Spinal cord (tissue), 10 donors: ENCODE results near the gene SLC37A2. TPM values are rescaled to one million over a fixed set of nuclear protein-coding genes. Genes with fewer than 3 reads are reported as not detected.

Experiments
- DNase-seq, 6 donors: peaks; one replicate each; pipeline versions ENCODE4 v3.0.0 to v3.0.0-alpha.2; 2013 to 2015; ENCODE audit warnings: low spot score in 6 of 6, low read depth in 4 of 6
- H3K27ac ChIP-seq: one replicate; pipeline ENCODE4 v1.5.1; 2013; ENCODE audit warnings: low read depth, low read length, control low read depth
- H3K27me3 ChIP-seq: one replicate; pipeline ENCODE4 v1.6.1; 2013; ENCODE audit warnings: low read length; ENCODE audit not compliant: control insufficient read depth, insufficient read depth
- H3K36me3 ChIP-seq: one replicate; pipeline ENCODE4 v1.6.1; 2013; ENCODE audit warnings: low read length; ENCODE audit not compliant: control insufficient read depth, insufficient read depth
- H3K4me1 ChIP-seq: one replicate; pipeline ENCODE4 v1.6.1; 2013; ENCODE audit warnings: low read length; ENCODE audit not compliant: control insufficient read depth, insufficient read depth
- H3K4me3 ChIP-seq: one replicate; pipeline ENCODE4 v1.5.1; 2013; ENCODE audit warnings: low read depth, low read length, control low read depth
- H3K9me3 ChIP-seq: one replicate; pipeline ENCODE4 v1.6.1; 2013; ENCODE audit warnings: low read length; ENCODE audit not compliant: control insufficient read depth, insufficient read depth
- WGBS: methylation state at CpG from one replicate; pipeline ENCODE4 v1.1.5; 2013; ENCODE audit warnings: missing lambda C conversion rate; ENCODE audit not compliant: insufficient coverage; 5-methylcytosine and 5-hydroxymethylcytosine counted together
- polyA plus RNA-seq, 2 donors: library from polyadenylated mRNA; unstranded; fragments of 120-200 nt; gene quantifications; one replicate each; pipeline ENCODE4 v1.2.1, GENCODE V29; 2013; ENCODE audit not compliant: insufficient read length in 2 of 2
- total RNA-seq, 2 donors: library from RNA; depleted of rRNA in 1 of 2; stranded (reverse); fragments of 120-200 nt in 1 of 2; fragments of >200 nt in 1 of 2; gene quantifications; one replicate each; pipeline versions ENCODE4 v1.2.3 to v1.2.4, GENCODE V29; 2013 to 2014
- donor health status: healthy.

The SLC37A2 gene
- total and polyA plus RNA-seq, 4 donors: 4.5 to 5.7 (median 4.8) TPM

GRCh38 chr11:125075242-125075625, 12.1 kb downstream of the SLC37A2 start:
- Histone ChIP-seq H3K9me3 (no peaks in the 10 kb centered on the region), H3K27ac (no peak overlapping the region), H3K36me3 (no peaks in the 10 kb centered on the region), H3K4me1 (peaks cover 13% of the 10 kb centered on the region), H3K27me3 (no peaks in the 10 kb centered on the region), H3K4me3 (no peak overlapping the region)
- DNase-seq: no peak
- WGBS: 88% methylated on average over 7 of the region's 7 CpGs

- H3K9me3 ChIP-seq: no peaks in the 10 kb centered on the region
- DNase-seq: no peak
- H3K4me1 ChIP-seq: peaks cover 10% of the 10 kb centered on the region
- H3K4me3 ChIP-seq: no peak overlapping the region
- H3K27ac ChIP-seq: no peak overlapping the region
- WGBS: 72% methylated on average over 9 of the region's 11 CpGs
- H3K36me3 ChIP-seq: no peaks in the 10 kb centered on the region
- H3K27me3 ChIP-seq: no peaks in the 10 kb centered on the region
Measured at GRCh38 chr11:125075900-125076317, 12.8 kb downstream of the SLC37A2 start.

DNA sequence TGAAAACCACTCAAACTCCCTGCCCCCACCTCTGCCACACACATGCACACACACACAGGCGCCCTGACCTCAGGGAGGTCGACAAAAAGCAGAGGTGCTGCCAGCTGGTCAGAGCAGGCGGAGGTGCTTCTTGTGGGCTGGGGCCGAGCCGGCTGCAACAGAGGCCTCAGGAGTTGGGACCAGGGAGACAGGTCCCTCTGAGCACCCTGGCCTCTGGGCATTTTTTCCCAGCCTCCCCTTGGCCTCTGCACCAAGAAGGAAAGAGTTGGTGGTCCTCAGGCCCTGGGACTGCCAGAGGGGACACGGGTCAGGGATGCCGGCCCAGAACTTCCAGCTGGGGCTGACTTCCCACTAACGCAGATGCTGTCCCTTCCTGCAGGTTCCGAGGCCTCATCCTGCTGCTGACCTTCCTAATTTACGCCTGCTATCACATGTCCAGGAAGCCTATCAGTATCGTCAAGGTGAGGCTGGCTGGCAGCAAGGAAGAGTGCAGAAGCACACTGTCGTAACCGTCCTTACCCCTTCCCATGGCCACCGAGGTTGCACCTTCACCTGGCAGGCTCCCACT, 13.4 kb downstream of the SLC37A2 start:
- 88% methylated on average over 14 of the region's 14 CpGs for WGBS
- H3K36me3 ChIP-seq: no peaks in the 10 kb centered on the region
- no peak overlapping the region for H3K27ac ChIP-seq
- H3K4me3 ChIP-seq: no peak overlapping the region
- DNase-seq: no peak
- H3K9me3 ChIP-seq: no peaks in the 10 kb centered on the region
- no peaks in the 10 kb centered on the region for H3K27me3 ChIP-seq
- H3K4me1 ChIP-seq: peaks cover 5% of the 10 kb centered on the region

- Histone ChIP-seq H3K27me3 (no peaks in the 10 kb centered on the region), H3K27ac (no peak overlapping the region), H3K4me3 (no peak overlapping the region), H3K9me3 (no peaks in the 10 kb centered on the region), H3K36me3 (no peaks in the 10 kb centered on the region), H3K4me1 (no peaks in the 10 kb centered on the region)
- no peak for DNase-seq
- 96% methylated on average over 11 of the region's 11 CpGs for WGBS
Measured at GRCh38 chr11:125078016-125078415, 14.9 kb downstream of the SLC37A2 start.

DNA sequence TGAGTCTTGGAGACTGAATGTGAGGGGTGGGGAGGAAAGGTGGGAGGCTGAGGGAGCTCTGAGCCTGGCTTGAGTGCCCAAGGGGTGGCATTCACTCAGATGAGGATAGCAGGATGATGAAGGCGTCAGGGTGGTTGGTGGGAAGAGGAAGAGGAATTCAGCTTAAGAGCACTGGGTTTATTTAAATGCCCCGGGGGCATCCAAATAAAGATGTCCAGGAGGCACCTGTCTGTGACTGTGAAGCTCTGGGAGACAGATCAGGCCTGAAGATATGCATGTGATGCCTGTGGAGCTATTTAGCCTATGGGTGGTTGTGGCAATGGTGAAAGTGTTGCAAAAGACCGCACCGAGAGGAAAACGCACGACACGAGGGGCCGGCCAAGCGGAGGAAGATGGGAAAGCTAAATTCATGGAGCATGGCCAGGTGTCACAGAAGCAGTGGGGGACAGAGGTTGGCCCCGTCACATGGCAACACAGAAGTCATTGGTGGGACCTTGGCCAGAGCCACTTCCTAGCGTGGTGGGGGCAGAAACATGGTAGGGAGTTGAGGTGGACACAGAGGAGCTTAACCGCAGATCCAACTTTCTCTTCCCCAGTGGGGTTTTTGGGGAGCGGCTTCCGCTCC, 15.5 kb downstream of the SLC37A2 start:
- Histone ChIP-seq H3K27ac (no peak overlapping the region), H3K4me1 (no peaks in the 10 kb centered on the region), H3K9me3 (no peaks in the 10 kb centered on the region), H3K27me3 (no peaks in the 10 kb centered on the region), H3K4me3 (no peak overlapping the region), H3K36me3 (no peaks in the 10 kb centered on the region)
- no peak for DNase-seq
- WGBS: 95% methylated on average over 12 of the region's 14 CpGs

DNA sequence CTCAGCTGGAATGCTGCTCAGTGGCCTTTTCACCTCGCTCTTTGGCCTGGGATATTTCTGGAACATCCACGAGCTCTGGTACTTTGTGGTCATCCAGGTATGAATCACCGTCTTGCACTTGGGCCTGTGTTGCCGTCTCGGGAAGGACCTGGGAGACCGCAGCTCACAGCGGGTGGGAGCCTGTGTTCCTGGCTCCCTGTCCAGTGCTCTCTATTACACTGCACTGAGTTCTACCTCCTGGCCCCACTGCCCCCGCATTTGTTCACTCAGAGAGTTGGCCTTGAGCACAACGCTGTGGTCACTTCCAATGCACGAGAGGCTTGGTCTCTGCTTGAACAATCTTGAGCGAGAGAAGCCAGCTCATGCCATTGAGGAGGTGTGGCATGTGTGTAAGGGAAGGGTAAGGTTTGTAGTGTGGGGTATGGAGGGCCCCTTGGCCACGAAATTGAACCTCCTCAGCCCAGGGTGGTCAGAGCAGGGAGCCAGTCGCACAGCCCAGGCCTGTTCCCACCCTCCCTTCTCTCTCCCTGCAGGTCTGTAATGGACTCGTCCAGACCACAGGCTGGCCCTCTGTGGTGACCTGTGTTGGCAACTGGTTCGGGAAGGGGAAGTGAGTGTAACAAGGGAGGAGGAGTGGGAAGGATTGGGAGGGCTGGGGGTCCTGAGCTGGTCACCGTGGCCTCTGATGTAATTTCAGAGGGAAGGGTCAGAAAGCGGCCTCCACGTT, 16.2 kb downstream of the SLC37A2 start:
- 85% methylated on average over 13 of the region's 18 CpGs for WGBS
- no peaks in the 10 kb centered on the region for H3K27me3 ChIP-seq
- no peaks in the 10 kb centered on the region for H3K36me3 ChIP-seq
- no peak for DNase-seq
- no peak overlapping the region for H3K4me3 ChIP-seq
- no peak overlapping the region for H3K27ac ChIP-seq
- H3K9me3 ChIP-seq: no peaks in the 10 kb centered on the region
- H3K4me1 ChIP-seq: no peaks in the 10 kb centered on the region

GRCh38 chr11:125079878-125080530, 16.9 kb downstream of the SLC37A2 start:
- 92% methylated on average over 9 of the region's 12 CpGs for WGBS
- Histone ChIP-seq H3K4me3 (no peak overlapping the region), H3K36me3 (no peaks in the 10 kb centered on the region), H3K4me1 (no peaks in the 10 kb centered on the region), H3K9me3 (no peaks in the 10 kb centered on the region), H3K27ac (no peak overlapping the region), H3K27me3 (no peaks in the 10 kb centered on the region)
- DNase-seq: no peak

DNA sequence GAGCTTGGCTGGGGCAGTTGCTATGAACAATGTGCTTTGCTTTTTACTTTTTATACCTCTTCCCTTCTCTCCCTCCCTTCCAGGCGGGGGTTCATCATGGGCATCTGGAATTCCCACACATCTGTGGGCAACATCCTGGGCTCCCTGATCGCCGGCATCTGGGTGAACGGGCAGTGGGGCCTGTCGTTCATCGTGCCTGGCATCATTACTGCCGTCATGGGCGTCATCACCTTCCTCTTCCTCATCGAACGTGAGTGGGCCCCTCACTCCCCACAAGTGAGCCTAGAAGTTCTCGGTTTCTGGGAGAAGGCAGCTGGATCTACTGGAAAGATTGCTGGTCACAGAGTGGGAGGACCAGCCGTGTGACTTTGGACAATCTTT, 17.4 kb downstream of the SLC37A2 start:
- 96% methylated on average over 8 of the region's 12 CpGs for WGBS

DNA sequence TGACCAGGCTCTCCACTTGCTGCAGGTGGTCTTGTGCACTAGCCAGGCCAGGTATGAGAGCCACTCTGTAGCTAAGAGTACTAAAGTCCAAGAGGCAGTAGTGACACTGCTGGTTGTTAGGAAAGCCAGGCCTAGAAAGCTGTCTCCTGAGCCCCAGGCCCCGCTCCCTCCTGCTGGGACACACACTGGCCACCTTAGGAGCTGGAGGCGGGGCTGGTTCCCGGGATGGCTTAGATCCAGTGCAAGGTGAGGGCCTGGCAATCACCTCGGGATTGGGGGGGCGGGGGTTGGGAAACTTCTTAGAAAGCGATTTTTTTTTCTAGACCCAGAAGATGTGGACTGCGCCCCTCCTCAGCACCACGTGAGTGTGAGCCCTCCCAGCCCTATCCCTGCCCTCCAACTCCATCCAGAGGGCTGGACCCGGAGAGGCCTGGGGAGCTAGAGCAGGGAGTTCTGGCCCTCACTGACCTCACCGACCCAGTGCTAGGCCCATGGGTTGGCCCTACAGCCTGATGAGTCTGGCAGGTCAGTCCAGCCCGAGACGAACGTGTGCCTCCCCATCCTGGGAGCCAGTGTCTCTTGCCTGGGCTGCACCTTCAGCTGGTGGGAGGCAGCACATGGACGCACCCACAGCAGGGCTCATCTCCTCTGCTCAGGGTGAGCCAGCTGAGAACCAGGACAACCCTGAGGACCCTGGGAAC, 18.1 kb downstream of the SLC37A2 start:
- DNase-seq: no peak
- Histone ChIP-seq H3K4me1 (no peaks in the 10 kb centered on the region), H3K4me3 (no peak overlapping the region), H3K9me3 (no peaks in the 10 kb centered on the region), H3K36me3 (no peaks in the 10 kb centered on the region), H3K27me3 (no peaks in the 10 kb centered on the region), H3K27ac (no peak overlapping the region)
- WGBS: 72% methylated on average over 14 of the region's 14 CpGs

More for the DNA sequence above, 17.4 kb downstream of the SLC37A2 start:
- DNase-seq: no peak
- Histone ChIP-seq H3K36me3 (no peaks in the 10 kb centered on the region), H3K9me3 (no peaks in the 10 kb centered on the region), H3K4me1 (no peaks in the 10 kb centered on the region), H3K27ac (no peak overlapping the region), H3K27me3 (no peaks in the 10 kb centered on the region), H3K4me3 (no peak overlapping the region)
